ENCODE data around the gene MYO1F. TPM values are rescaled to one million over a fixed set of nuclear protein-coding genes. Genes with fewer than 3 reads are reported as not detected.
"Not testable (repeated sequence)": the region's sequence is repeated elsewhere in the genome, so short reads cannot be mapped to it uniquely, and the experiment has no call there.

Gene MYO1F
- total RNA-seq, 1 donor = 1.3 TPM

GRCh38 chr19:8566855-8567254 lies 10.4 kb downstream of the MYO1F start:
- no peak for TF ChIP-seq CTCF (IDR thresholded peaks at IDR 0.05; ENCODE audit: insufficient read depth, low read depth, low read length)
- peak; percentile 24 for DNase-seq (ENCODE audit: low read depth)
- H3K4me3 ChIP-seq (ENCODE audit: low read depth, low read length) = no peak overlapping the region

- not testable (repeated sequence) for H3K4me3 ChIP-seq (ENCODE audit: low read depth, low read length); DNase-seq (ENCODE audit: low read depth)
Observed at GRCh38 chr19:8564866-8565265, 12.4 kb downstream of the MYO1F start.

DNA sequence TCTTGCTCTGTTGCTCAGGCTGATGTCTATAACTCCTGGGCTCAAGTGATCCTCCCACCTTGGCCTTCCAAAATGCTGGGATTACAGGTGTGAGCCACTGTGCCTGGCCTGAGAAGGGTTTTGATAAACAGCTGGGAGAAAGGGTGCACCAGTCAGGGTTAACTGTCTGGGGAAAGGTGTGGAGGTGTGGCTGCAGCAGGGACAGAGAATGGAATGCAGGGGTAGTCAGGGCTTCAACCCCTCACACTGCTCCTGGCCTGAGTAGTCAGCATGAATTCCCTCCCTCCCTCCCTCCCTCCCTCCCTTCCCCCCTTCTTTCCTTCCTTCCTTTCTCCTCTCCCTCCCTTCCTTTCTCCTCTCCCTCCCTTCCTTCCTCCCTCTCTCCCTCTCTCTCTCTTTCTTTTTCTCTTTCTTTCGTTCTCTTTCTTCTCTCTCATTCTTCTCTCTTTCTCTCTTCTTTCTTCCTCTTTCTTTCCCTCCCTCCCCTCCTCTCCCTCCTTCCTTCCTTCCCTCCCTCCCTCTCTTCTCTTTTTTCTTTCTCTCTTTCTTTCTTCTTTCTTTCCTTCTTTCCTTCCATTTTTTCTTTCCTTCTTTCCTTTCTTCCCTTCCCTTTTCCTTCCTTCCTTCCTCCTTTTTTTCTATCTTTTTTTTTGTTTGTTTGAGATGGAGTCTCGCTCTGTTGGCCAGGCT lies 16.0 kb downstream of the MYO1F start:
- no peak overlapping the region for H3K4me3 ChIP-seq (ENCODE audit: low read depth, low read length)
- no peak for TF ChIP-seq CTCF (IDR thresholded peaks at IDR 0.05; ENCODE audit: insufficient read depth, low read depth, low read length)
- DNase-seq (ENCODE audit: low read depth) = no peak

GRCh38 chr19:8558325-8558724 lies 18.9 kb downstream of the MYO1F start:
- no peak for TF ChIP-seq CTCF (IDR thresholded peaks at IDR 0.05; ENCODE audit: insufficient read depth, low read depth, low read length)
- no peak for DNase-seq (ENCODE audit: low read depth)
- no peak overlapping the region for H3K4me3 ChIP-seq (ENCODE audit: low read depth, low read length)

DNA sequence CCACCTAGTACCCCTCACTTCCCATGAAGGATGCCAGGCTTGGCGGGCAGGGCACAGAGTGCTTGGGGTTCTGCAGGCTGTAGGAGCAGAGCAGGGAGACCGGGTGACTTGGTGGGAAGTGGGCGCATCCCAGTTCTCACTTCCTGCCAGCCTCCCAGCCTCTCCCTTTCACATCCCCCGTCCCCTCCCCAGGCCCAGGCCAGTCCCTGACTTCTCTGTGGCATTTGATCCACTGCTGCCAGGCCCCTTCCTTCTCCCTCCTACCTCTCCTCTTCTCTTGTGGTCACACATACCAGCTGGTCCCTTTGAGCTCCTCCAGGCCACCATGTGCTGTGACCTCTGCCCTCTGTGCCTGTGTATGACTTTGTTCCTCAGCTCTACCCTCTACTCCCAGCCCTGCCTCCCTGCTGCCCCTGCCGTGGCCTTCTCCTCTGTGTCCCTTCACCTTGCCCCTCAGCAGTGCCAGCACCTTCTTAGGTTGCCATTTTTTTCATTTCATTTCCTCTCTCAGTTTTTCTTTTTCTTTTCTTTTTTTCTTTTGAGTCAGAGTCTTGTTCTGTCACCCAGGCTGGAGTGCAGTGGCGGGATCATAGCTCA lies 19.5 kb downstream of the MYO1F start:
- DNase-seq (ENCODE audit: low read depth) = no peak
- no peak overlapping the region for H3K4me3 ChIP-seq (ENCODE audit: low read depth, low read length)
- no peak for TF ChIP-seq CTCF (IDR thresholded peaks at IDR 0.05; ENCODE audit: insufficient read depth, low read depth, low read length)

DNA sequence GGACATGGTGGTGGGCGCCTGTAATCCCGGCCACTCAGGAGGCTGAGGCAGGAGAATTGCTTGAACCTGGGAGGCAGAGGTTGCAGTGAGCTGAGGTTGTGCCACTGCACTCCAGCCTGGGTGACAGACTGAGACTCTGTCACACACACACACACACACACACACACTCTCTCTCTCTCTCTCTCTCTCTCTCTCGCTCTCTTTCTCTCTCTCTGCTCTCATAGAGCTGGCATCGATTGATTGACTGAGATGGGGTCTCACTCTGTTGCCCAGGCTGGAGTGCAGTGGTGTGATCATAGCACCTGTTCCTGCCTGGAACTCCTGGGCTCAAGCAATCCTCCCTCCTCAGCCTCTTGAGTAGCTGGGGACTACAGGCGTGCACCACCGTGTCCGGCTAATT lies 23.5 kb downstream of the MYO1F start:
- not testable (repeated sequence) for DNase-seq (ENCODE audit: low read depth); H3K4me3 ChIP-seq (ENCODE audit: low read depth, low read length)

DNA sequence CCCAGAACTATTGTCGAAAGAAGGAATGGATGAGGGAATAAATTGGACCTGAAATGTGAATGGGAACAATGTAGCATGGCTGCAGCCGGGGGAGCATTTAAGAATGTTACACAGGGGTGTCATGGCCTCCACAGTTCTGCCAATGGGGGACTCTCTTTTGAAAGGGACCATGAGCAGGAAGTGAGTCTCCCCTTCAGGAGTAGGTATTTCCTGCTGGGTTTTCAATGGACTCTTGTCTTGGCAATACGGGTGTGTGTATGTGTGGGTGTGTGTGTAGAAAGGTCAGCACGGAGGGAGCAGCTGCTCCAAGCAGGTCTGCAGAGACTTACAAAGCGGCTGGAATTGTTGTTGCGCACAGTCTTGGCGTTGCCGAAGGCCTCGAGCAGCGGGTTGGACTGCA lies 24.4 kb downstream of the MYO1F start:
- no peak overlapping the region for H3K4me3 ChIP-seq (ENCODE audit: low read depth, low read length)
- no peak for TF ChIP-seq CTCF (IDR thresholded peaks at IDR 0.05; ENCODE audit: insufficient read depth, low read depth, low read length)
- peak; percentile 5 for DNase-seq (ENCODE audit: low read depth)

GRCh38 chr19:8550070-8550469 lies 27.2 kb downstream of the MYO1F start:
- no peak for TF ChIP-seq CTCF (IDR thresholded peaks at IDR 0.05; ENCODE audit: insufficient read depth, low read depth, low read length)
- no peak for DNase-seq (ENCODE audit: low read depth)
- no peak overlapping the region for H3K4me3 ChIP-seq (ENCODE audit: low read depth, low read length)

All from fibroblast of villous mesenchyme (primary cell).